Measurements from ENCODE around the gene RAI1. TPM values are rescaled to one million over a fixed set of nuclear protein-coding genes. Genes with fewer than 3 reads are reported as not detected.

Gene RAI1
- total RNA-seq, 1 donor from 2014 or later, result 9.1 TPM

GRCh38 chr17:17762744-17763105 lies 81.5 kb downstream of the RAI1 start:
- no peak for DNase-seq (ENCODE audit: low read depth)

DNA sequence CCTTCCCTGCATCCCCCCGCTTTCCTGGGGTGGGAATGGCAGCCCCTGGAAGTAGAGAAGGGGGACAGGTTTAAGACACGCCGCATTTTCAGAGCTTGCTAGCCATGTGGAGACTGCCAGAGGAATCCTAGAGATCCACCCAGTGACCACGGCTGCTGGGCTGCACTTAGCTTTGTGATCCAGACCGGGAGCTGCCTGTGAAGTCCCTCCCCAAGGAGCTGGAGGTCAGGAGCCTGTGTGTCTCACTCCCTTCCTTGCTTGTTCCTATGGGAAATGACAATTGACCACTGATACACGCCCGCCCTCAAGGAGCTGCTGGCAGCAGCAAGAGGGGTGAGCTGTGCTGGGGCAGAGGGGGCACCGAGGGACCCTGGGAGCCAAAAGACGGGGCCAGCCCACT lies 81.9 kb downstream of the RAI1 start:
- peak; percentile 73 for DNase-seq (ENCODE audit: low read depth)

GRCh38 chr17:17763734-17764133 lies 82.5 kb downstream of the RAI1 start:
- DNase-seq (ENCODE audit: low read depth), result peak; percentile 61

GRCh38 chr17:17765359-17766076 lies 84.3 kb downstream of the RAI1 start:
- DNase-seq (ENCODE audit: low read depth), result no peak

GRCh38 chr17:17766077-17766743 lies 85.0 kb downstream of the RAI1 start:
- peak; percentile 43 for DNase-seq (ENCODE audit: low read depth)

DNA sequence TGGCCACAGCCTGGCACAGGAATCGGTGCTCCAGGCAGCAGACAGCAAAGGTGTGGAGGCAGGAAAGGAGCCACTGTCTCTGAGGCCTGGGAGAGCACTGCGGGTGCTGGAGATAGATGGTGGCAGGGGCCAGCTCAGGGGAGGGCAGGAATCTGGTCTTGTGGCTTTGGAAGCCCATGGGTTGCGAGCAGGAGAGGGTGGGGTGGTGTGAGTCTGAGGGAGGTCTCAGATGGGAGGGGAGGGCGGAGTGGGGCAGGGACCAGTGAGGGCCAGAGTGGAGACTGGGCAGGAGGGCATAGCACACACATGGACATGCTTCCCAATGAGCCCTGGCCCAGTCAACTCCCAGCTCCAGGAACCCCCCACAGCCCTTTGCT lies 85.5 kb downstream of the RAI1 start:
- DNase-seq (ENCODE audit: low read depth), result no peak

GRCh38 chr17:17767154-17767869 lies 86.1 kb downstream of the RAI1 start:
- no peak for DNase-seq (ENCODE audit: low read depth)

- DNase-seq (ENCODE audit: low read depth), result peak; percentile 53
These were observed 86.7 kb downstream of the RAI1 start for GRCh38 chr17:17767887-17768418.

- DNase-seq (ENCODE audit: low read depth), result no peak
These were observed 87.3 kb downstream of the RAI1 start for GRCh38 chr17:17768424-17769088.

DNA sequence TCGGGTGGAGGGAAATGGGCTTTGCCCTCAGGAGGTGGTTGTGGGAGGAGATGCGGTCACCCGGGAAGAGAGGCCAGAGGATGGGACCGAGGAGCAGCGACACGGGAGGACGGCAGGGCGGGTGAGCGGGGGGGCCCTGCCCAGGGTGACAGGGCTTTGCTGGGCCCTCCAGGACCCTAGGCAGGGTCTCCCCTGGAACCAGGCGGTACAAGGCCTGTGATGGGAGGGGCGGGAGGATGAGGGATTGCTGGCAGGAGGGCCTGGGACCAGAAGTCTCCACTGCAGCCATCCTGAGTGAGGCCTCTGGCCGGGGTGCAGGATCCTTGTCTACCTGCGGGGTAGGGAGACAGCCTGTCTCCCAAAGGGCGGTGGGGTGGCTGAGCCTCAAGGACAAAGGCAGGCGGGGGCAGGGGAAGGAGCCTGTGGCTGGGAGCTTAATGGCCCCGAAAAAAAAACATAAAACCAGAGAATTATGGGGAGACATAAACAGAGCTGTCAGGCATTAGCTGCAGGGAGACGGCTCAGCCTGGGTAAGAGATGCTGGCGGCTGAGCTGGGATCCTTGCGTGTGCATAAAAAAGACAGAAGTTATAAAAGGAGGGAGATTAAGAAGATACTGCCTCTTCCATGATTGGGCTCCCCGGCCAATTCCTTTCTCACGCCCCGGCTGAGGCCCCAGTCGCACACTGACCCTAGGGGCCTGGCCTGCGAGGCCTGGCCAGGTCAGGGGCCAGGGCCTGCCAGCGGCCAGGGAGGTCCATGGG lies 88.8 kb downstream of the RAI1 start:
- DNase-seq (ENCODE audit: low read depth), result no peak

DNA sequence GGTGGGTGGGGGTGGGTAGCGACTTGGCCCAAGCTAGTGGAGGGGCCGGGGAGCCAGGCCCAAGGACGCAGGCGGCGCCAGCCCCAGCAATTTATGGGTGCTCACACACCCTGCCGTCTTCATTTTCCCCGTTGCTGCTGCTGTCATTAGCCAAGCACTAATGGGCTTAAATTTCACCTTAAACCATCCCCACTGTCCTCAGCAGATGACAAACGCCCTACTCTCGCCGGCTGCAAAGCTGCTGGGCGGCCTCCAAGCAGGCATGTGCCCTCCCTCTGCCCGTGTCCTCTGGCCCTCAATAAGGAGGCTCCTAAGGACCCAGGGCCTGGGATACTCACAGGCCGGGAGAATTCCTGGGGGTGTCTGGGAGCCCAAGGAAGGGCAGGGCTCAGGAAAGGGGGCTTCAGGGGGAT lies 89.4 kb downstream of the RAI1 start:
- DNase-seq (ENCODE audit: low read depth), result no peak

GRCh38 chr17:17771498-17772201 lies 90.4 kb downstream of the RAI1 start:
- DNase-seq (ENCODE audit: low read depth), result no peak

- no peak for DNase-seq (ENCODE audit: low read depth)
These were observed 91.0 kb downstream of the RAI1 start for GRCh38 chr17:17772231-17772630.

GRCh38 chr17:17774009-17774881 lies 93.0 kb downstream of the RAI1 start:
- peak; percentile 56 for DNase-seq (ENCODE audit: low read depth)

GRCh38 chr17:17776889-17777288 lies 95.6 kb downstream of the RAI1 start:
- DNase-seq (ENCODE audit: low read depth), result no peak

DNA sequence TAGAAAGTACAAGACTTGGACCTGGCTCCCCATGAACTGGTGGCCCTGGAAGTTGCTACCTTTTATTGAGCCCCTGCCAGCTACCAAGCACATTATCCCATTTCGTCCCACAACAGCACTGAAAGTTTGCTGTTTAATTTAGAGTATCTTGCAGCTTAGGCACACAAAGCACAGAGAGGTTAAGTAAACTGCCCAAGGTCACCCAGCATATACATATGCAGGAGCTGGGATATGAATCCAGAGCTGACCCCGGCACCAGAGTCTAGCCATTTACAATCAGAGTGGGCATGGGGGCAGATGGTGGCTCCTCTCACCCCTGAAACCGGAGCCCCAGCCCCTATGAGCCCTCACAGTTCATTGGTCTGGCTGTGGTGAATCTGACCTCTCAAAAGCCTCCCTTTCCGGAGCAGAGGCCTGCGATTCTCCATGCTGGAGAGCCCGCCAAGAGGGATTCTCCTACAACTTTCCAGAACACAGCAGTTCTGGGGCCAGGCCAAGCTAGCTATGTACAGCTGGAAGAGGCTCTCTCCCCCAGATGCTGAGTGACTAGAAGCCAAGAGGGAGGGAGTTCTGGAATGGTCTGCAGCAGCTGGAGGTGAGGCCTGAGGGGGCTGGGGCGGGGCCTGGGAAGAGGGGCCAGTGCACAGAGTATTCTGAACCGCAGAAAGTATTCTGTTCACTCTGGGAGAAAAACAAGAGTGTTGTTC lies 97.2 kb downstream of the RAI1 start:
- DNase-seq (ENCODE audit: low read depth), result peak; percentile 26

GRCh38 chr17:17779015-17779611 lies 97.9 kb downstream of the RAI1 start:
- no peak for DNase-seq (ENCODE audit: low read depth)

GRCh38 chr17:17780922-17781590 lies 99.8 kb downstream of the RAI1 start:
- no peak for DNase-seq (ENCODE audit: low read depth)
